Mucosa of descending colon (tissue), 3 donors: ENCODE measurements around the gene POMT2. TPM values are rescaled to one million over a fixed set of nuclear protein-coding genes. Genes with fewer than 3 reads are reported as not detected.

Source experiments
- ATAC-seq: fragments of 200-7000 bp; cut with Tn5 transposase; one replicate; pipeline ENCODE4 v1.9.1; 2020; ENCODE audit warnings: mild to moderate bottlenecking, moderate library complexity
- DNase-seq, 3 donors: peaks; one replicate each; pipeline ENCODE4 v3.0.0-alpha.2; 2020
- H3K36me3 ChIP-seq: fragments of 200-600 bp; one replicate; pipeline ENCODE4 v1.8.0; 2021; ENCODE audit warnings: low read depth, mild to moderate bottlenecking
- H3K4me1 ChIP-seq: fragments of 200-600 bp; one replicate; pipeline ENCODE4 v1.8.0; 2021; ENCODE audit warnings: low read depth, mild to moderate bottlenecking
- H3K4me3 ChIP-seq: fragments of 200-600 bp; one replicate; pipeline ENCODE4 v1.8.0; 2021; ENCODE audit warnings: mild to moderate bottlenecking
- H3K9me3 ChIP-seq: fragments of 200-600 bp; one replicate; pipeline ENCODE4 v1.8.0; 2021; ENCODE audit warnings: mild to moderate bottlenecking
- intact Hi-C, 2 donors: fragments of 100-400 bp; cut with DNase I in 1 of 2; cut with micrococcal nuclease in 1 of 2; formaldehyde crosslinking; loops; one replicate each; pipeline versions ENCODE4 v1.11.0 to v1.11.1; 2022; cut with DNase I, micrococcal nuclease
- microRNA-seq: library from miRNA; unstranded; fragments of <30 nt; microRNA quantifications from one replicate; pipeline ENCODE4, GENCODE V29; 2019
- total RNA-seq, 3 donors: library from RNA; stranded (reverse); fragmentation: NEBNext Ultra II Directional in 2 of 3; extraction: Animal tissue kit (Norgen Biotek cat#: 25700) in 2 of 3; gene quantifications; one replicate each; pipeline versions ENCODE4 v1.2.1 to v1.2.4, GENCODE V29; 2021 to 2023
- TF ChIP-seq, protein P1 (sequence below): fragments of 200-600 bp; IDR thresholded peaks from one replicate; pipeline ENCODE4 v1.8.0; 2022; ENCODE audit warnings: antibody characterized with exemption, mild to moderate bottlenecking
- donor health status: DM: no; HTN: no; CAD: no; lungs with moderate emphysema.
- donor health status: DM: no; HTN: no; CAD: no.
- donor health status: DM: no; HTN: yes; CAD: no.

Gene POMT2
- total RNA-seq, 3 donors from 2014 or later: 22.9 to 28.5 (median 23.2) TPM

DNA sequence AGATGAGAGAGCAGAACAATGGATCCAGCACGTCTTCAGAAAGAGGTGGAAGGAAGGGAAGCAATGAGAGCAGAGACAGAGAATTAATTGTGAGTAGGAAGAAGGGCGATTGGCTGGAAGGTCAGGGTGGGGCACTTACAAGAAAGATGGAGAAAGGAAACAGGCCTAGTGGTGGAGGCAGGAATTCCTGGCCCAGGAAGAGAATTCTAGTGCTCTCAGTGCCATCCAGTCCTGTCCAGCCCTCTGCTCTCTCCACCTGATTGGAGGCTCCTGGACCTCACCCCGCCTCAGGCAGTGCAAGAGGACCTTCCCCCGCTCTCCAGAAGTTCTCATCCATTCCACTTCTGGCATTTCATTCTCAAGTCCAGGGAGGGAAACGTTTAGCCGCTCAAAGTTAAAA lies 92.6 kb downstream of the POMT2 start:
- H3K4me3 ChIP-seq: no peak overlapping the region
- TF ChIP-seq, protein P1, sequence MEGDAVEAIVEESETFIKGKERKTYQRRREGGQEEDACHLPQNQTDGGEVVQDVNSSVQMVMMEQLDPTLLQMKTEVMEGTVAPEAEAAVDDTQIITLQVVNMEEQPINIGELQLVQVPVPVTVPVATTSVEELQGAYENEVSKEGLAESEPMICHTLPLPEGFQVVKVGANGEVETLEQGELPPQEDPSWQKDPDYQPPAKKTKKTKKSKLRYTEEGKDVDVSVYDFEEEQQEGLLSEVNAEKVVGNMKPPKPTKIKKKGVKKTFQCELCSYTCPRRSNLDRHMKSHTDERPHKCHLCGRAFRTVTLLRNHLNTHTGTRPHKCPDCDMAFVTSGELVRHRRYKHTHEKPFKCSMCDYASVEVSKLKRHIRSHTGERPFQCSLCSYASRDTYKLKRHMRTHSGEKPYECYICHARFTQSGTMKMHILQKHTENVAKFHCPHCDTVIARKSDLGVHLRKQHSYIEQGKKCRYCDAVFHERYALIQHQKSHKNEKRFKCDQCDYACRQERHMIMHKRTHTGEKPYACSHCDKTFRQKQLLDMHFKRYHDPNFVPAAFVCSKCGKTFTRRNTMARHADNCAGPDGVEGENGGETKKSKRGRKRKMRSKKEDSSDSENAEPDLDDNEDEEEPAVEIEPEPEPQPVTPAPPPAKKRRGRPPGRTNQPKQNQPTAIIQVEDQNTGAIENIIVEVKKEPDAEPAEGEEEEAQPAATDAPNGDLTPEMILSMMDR: no peak
- no peaks in the 10 kb centered on the region for H3K36me3 ChIP-seq
- ATAC-seq (no peak), DNase-seq (no peak)
- no peaks in the 10 kb centered on the region for H3K9me3 ChIP-seq
- H3K4me1 ChIP-seq: no peaks in the 10 kb centered on the region
- intact Hi-C loops: no loop called here

DNA sequence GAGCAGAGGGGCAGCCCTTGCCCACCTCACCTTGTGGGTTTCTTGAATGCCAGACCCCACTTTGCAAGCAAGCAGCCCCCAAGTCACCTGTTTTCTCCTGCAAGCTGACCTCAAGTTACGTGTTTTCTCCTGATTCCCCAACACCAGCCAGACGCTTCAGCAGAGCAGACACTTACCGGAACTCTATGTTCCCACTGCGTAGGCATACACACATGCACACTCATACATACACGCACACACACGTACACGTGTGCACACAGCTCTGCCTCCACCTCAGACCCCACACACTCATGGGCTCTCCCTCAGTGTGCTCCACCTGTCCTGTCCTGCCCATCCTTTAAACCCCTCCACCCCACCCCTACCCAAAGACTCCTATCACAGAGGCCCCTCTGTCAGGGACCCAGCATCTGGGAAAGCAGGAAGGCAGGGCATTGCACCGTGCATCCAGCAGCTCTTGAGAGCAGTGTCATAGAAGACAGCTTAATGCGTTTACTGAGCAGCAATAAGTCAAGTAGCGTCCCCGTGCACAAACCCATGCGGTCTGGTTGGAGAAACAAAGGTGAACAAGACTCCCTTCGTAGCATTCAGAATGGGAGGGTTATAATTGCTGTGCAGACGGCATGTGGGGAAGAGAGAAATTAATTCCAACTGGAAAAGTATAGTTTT lies 94.7 kb downstream of the POMT2 start:
- H3K4me1 ChIP-seq: no peaks in the 10 kb centered on the region
- TF ChIP-seq, protein P1: no peak
- H3K36me3 ChIP-seq: no peaks in the 10 kb centered on the region
- no peaks in the 10 kb centered on the region for H3K9me3 ChIP-seq
- no peak overlapping the region for H3K4me3 ChIP-seq
- DNase-seq (no peak), ATAC-seq (no peak)
- intact Hi-C loops: no loop called here

DNA sequence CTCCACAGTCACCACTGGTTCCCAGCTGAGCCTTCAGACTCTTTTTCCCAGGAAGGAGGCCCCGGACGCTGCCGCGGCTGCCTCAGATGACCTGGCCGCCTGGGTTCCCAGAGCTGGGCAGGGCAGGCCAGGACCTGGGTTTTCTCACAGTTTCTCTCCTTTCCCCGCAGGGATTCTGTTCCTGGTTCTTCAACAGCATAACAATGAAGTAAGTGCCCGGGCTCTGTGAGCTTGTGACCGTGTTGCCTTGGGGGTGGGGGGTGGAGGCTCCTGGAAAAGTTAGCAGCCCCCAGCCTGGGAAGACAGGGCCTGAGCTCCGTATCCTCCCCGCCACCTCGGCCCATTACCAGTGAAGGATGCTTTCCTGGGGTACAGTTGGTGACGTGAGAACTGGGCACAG lies 95.4 kb downstream of the POMT2 start:
- no peaks in the 10 kb centered on the region for H3K36me3 ChIP-seq
- no peak for DNase-seq
- TF ChIP-seq, protein P1: no peak
- intact Hi-C loops: no loop called here
- no peak overlapping the region for H3K4me3 ChIP-seq
- no peaks in the 10 kb centered on the region for H3K9me3 ChIP-seq
- no peaks in the 10 kb centered on the region for H3K4me1 ChIP-seq
- ATAC-seq: no peak

Small RNA genes within 50 kb of the gene (microRNA-seq; reads per million reads assigned to microRNA genes)
- gene MIR1260A: not detected

Other genes with a start within 250 kb of the POMT2 start
- gene CIPC, start 222.6 kb downstream of the POMT2 start, total RNA-seq: 10 to 100 TPM; 45.7 to 84.9 (median 61.0) TPM
- 1 to 10 TPM in 1 of 3 donors, not detected in 2; 1.7 TPM for gene ZDHHC22, start 179.1 kb downstream of the POMT2 start, total RNA-seq
- 10 to 100 TPM; 21.2 to 40.8 (median 34.9) TPM for gene TMEM63C, start 139.1 kb downstream of the POMT2 start, total RNA-seq
- gene NGB, start 49.7 kb downstream of the POMT2 start, total RNA-seq: 1 to 10 TPM in 1 of 3 donors, under 1 TPM in 1, not detected in 1; 0.14 to 5.3 TPM
- 10 to 100 TPM; 15.6 to 42.5 (median 37.1) TPM for gene GSTZ1, start 153 bp upstream of the POMT2 start, total RNA-seq
- 10 to 100 TPM in 1 of 3 donors, 1 to 10 TPM in 2; 6.5 to 15.6 (median 7.7) TPM for gene TMED8, start 56.2 kb upstream of the POMT2 start, total RNA-seq
- gene SAMD15, start 56.5 kb upstream of the POMT2 start, total RNA-seq: under 1 TPM; 0.29 to 0.66 (median 0.43) TPM
- gene NOXRED1, start 102.6 kb upstream of the POMT2 start, total RNA-seq: 1 to 10 TPM in 1 of 3 donors, under 1 TPM in 2; 0.82 to 1.1 (median 0.82) TPM
- gene VIPAS39, start 136.7 kb upstream of the POMT2 start, total RNA-seq: 10 to 100 TPM; 17.8 to 23.1 (median 18.0) TPM
- 100 to 1,000 TPM; 102 to 160 (median 116) TPM for gene AHSA1, start 137.2 kb upstream of the POMT2 start, total RNA-seq
- under 1 TPM in 2 of 3 donors, not detected in 1; 0.10 to 0.98 TPM for gene ISM2, start 177.9 kb upstream of the POMT2 start, total RNA-seq